OCI-LY3 (cell line): ENCODE data around the gene PTPRT.

Source experiments
- H2AFZ ChIP-seq: fragments of 200-600, 300-600 bp; shearing (Covaris generic); 2 replicates; pipeline ENCODE4 v1.6.0; 2014; ENCODE audit warnings: antibody characterized with exemption, low read depth, low read length
- H3K27ac ChIP-seq: fragments of 200-600, 300-600 bp; sonication (generic); 2 replicates; pipeline ENCODE4 v1.5.1; 2014; ENCODE audit warnings: mild to moderate bottlenecking, low read length, moderate library complexity, mixed read lengths
- H3K27me3 ChIP-seq: fragments of 200-600, 300-600 bp; sonication (generic); 2 replicates; pipeline ENCODE4 v1.6.1; 2014; ENCODE audit warnings: low read depth, low read length, mixed read lengths
- H3K36me3 ChIP-seq: fragments of 200-600, 300-600 bp; sonication (generic); replicated peaks from 2 replicates; pipeline ENCODE3; 2014; ENCODE audit warnings: low read depth, low read length, mixed read lengths
- H3K4me1 ChIP-seq: fragments of 300-600, 200-600 bp; sonication (generic); 2 replicates; pipeline ENCODE4 v1.6.1; 2014; ENCODE audit warnings: low read length, mixed read lengths
- H3K4me2 ChIP-seq: fragments of 200-600, 300-600 bp; sonication (generic); 2 replicates; pipeline ENCODE4 v1.6.1; 2014; ENCODE audit warnings: low read length, mixed read lengths
- H3K4me3 ChIP-seq: fragments of 300-600, 200-600 bp; sonication (generic); 2 replicates; pipeline ENCODE4 v1.5.1; 2014; ENCODE audit warnings: antibody characterized with exemption, mild to moderate bottlenecking, low read length, moderate library complexity
- H3K79me2 ChIP-seq: fragments of 300-600, 200-600 bp; shearing (Covaris generic); 2 replicates; pipeline ENCODE4 v1.6.1; 2014; ENCODE audit warnings: mild to moderate bottlenecking, low read length, mixed read lengths
- H3K9ac ChIP-seq: fragments of 300-600, 200-600 bp; shearing (Covaris generic); 2 replicates; pipeline ENCODE4 v1.6.0; 2014; ENCODE audit warnings: mild to moderate bottlenecking, low read length, moderate library complexity
- H3K9me3 ChIP-seq: fragments of 200-600, 300-600 bp; shearing (Covaris generic); 2 replicates; pipeline ENCODE4 v1.6.1; 2014; ENCODE audit warnings: low read length, mixed read lengths; ENCODE audit not compliant: insufficient read depth
- H4K20me1 ChIP-seq: fragments of 200-600, 300-600 bp; sonication (generic); 2 replicates; pipeline ENCODE4 v1.6.1; 2016; ENCODE audit warnings: low read length, mixed read lengths; ENCODE audit not compliant: insufficient read depth
- EZH2phosphoT487 ChIP-seq: fragments of 200-600 bp; shearing (Covaris generic); IDR thresholded peaks from 2 replicates; pipeline ENCODE4 v1.6.1; 2018; ENCODE audit warnings: antibody characterized with exemption, mixed run types, low read depth
- TF ChIP-seq, protein P1 (sequence below): fragments of 200-600, 300-600 bp; sonication (generic); IDR thresholded peaks from 2 replicates; pipeline ENCODE4 v1.5.1; 2014; ENCODE audit warnings: antibody characterized with exemption, low read length, low read depth

Gene PTPRT

DNA sequence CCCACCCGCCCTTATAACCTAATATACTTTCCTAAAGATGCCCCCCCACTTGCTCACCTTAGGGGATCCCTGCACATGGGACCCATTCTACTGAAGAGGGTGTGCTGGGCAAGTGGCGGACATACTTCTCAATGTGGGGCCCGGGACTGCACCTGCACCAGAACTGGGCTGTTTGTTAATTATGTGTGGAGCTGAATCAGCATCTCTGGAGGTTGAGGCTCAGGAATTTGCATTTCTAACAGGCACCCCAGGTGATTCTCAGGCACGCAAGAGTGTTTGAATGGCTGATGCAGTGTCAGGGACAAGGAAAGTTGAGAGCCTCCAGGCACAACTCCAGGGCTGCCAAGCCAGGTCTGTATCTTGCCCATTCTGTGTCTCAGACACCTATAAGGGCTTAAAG lies 8.9 kb upstream of the PTPRT start:
- H3K36me3 ChIP-seq = no peaks in the 10 kb centered on the region
- H3K9ac ChIP-seq = no peak overlapping the region
- H3K27me3 ChIP-seq = peaks cover 9% of the 10 kb centered on the region; the same call in 1 of the 2 replicates
- TF ChIP-seq, protein P1, sequence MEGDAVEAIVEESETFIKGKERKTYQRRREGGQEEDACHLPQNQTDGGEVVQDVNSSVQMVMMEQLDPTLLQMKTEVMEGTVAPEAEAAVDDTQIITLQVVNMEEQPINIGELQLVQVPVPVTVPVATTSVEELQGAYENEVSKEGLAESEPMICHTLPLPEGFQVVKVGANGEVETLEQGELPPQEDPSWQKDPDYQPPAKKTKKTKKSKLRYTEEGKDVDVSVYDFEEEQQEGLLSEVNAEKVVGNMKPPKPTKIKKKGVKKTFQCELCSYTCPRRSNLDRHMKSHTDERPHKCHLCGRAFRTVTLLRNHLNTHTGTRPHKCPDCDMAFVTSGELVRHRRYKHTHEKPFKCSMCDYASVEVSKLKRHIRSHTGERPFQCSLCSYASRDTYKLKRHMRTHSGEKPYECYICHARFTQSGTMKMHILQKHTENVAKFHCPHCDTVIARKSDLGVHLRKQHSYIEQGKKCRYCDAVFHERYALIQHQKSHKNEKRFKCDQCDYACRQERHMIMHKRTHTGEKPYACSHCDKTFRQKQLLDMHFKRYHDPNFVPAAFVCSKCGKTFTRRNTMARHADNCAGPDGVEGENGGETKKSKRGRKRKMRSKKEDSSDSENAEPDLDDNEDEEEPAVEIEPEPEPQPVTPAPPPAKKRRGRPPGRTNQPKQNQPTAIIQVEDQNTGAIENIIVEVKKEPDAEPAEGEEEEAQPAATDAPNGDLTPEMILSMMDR = no peak
- no peak for TF ChIP-seq EZH2phosphoT487
- no peak overlapping the region for H3K4me3 ChIP-seq
- no peaks in the 10 kb centered on the region for H3K79me2 ChIP-seq
- H3K4me1 ChIP-seq = no peaks in the 10 kb centered on the region
- no peak overlapping the region for H3K4me2 ChIP-seq
- no peaks in the 10 kb centered on the region for H4K20me1 ChIP-seq
- no peak overlapping the region for H2AFZ ChIP-seq
- no peaks in the 10 kb centered on the region for H3K9me3 ChIP-seq
- no peak overlapping the region for H3K27ac ChIP-seq

DNA sequence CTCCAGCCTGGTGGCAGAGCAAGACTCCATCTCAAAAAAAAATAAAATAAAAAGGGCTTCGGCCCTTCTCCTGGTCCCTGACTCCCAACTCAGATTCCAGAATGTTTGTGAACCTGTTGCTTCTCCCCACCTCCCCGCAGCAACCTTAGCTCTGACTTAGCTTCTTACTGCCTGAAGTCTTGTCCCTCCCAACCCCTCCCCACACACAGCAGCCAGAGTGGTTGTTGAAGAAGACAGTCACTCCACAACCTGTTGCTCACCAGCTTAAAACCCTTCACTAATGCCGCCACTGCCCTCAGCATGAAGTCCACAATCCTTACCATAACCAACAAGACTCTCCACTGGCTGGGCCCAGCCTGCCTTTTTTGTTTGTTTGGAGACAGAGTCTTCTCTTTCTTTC lies 6.5 kb upstream of the PTPRT start:
- H3K27ac ChIP-seq = no peak overlapping the region
- no peak overlapping the region for H3K9ac ChIP-seq
- no peaks in the 10 kb centered on the region for H3K79me2 ChIP-seq
- no peak overlapping the region for H3K4me2 ChIP-seq
- H2AFZ ChIP-seq = no peak overlapping the region
- no peaks in the 10 kb centered on the region for H3K36me3 ChIP-seq
- H3K4me3 ChIP-seq = no peak overlapping the region
- no peaks in the 10 kb centered on the region for H4K20me1 ChIP-seq
- H3K27me3 ChIP-seq = peaks cover 12% of the 10 kb centered on the region; the same call in 1 of the 2 replicates
- no peak for TF ChIP-seq EZH2phosphoT487
- TF ChIP-seq, protein P1 = no peak
- no peaks in the 10 kb centered on the region for H3K9me3 ChIP-seq
- no peaks in the 10 kb centered on the region for H3K4me1 ChIP-seq

DNA sequence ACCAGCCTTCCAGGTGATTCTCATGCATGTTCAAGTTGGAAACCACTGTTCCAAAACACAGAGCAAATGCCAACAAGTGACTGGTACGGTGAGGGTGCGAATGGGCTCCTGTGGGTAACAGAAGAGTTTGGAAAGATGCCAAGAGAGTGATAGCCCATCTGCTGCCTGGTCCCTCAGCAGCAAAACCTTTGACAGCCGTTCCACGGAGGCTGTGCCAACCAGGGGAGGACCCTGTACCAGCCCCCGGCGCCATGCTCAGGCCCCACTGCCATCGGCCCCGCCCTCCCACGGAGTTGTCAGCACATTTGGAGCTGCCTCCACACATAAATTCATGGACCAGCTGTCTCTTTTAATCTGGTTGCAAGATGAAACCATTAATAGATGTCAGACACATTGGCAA lies 4.4 kb upstream of the PTPRT start:
- no peak overlapping the region for H3K9ac ChIP-seq
- no peak overlapping the region for H3K4me2 ChIP-seq
- H3K79me2 ChIP-seq = no peaks in the 10 kb centered on the region
- no peaks in the 10 kb centered on the region for H3K4me1 ChIP-seq
- H3K9me3 ChIP-seq = no peaks in the 10 kb centered on the region
- H3K27me3 ChIP-seq = peaks cover 12% of the 10 kb centered on the region; the same call in 1 of the 2 replicates
- H3K4me3 ChIP-seq = no peak overlapping the region
- TF ChIP-seq EZH2phosphoT487 = no peak
- TF ChIP-seq, protein P1 = no peak
- H3K36me3 ChIP-seq = no peaks in the 10 kb centered on the region
- no peaks in the 10 kb centered on the region for H4K20me1 ChIP-seq
- no peak overlapping the region for H2AFZ ChIP-seq
- H3K27ac ChIP-seq = no peak overlapping the region

DNA sequence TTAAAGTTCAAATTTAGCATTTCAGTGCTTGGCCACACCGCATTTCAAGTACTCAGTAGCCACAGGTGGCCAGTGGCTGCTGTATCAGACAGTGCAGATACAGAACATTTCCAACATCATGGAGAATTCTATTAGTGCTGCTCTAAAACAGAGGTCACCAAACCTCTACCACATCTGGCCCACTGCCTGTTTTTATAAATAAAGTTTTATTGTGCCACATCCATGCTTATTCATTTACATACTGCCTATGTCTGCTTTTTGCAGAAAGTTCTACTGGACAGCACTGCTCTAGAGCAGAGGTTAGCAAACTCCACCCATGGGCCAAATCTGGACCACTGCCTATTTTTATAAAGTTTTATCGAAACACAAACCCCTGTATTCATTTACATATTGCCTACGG lies 3.7 kb upstream of the PTPRT start:
- Histone ChIP-seq H2AFZ (no peak overlapping the region), H3K9me3 (no peaks in the 10 kb centered on the region), H3K9ac (no peak overlapping the region), H4K20me1 (no peaks in the 10 kb centered on the region), H3K27me3 (peaks cover 12% of the 10 kb centered on the region; the same call in 1 of the 2 replicates), H3K79me2 (no peaks in the 10 kb centered on the region), H3K4me1 (no peaks in the 10 kb centered on the region), H3K4me2 (no peak overlapping the region), H3K4me3 (no peak overlapping the region), H3K27ac (no peak overlapping the region), H3K36me3 (no peaks in the 10 kb centered on the region)
- TF ChIP-seq, protein P1 = no peak
- TF ChIP-seq EZH2phosphoT487 = no peak
